Stimulated activated CD8-positive, alpha-beta memory T cell treated with anti-CD3 and anti-CD28 coated beads, Interleukin-7, amount 100 ng/mL, for 1 hour (primary cell): Measurements from ENCODE around the gene WFDC12.

Experiments used
- DNase-seq, 2 donors: peaks; one replicate each; pipeline ENCODE4 v3.0.0-alpha.2; 2020; ENCODE audit warnings: low read depth in 2 of 2

Gene WFDC12

DNA sequence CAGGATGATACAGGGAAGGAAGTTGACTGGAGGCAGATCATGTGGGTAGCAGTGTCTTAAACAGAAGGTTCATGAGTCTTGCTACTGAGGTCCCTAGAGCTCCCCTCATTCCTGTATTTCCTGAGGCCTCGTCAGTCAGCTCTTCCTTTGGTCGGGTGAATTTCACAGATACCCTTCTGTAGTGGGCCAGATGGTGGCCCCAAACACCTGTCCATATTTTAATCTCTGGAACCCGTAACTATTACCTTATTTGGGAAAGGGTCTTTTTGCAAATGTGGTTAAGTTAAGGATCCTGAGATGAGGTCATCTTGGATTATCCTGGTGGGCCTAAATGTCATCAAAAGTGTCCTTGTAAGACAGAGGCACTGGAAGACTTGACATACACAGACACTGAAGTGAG is 32.9 kb downstream of the WFDC12 start:
- no peak for DNase-seq

DNA sequence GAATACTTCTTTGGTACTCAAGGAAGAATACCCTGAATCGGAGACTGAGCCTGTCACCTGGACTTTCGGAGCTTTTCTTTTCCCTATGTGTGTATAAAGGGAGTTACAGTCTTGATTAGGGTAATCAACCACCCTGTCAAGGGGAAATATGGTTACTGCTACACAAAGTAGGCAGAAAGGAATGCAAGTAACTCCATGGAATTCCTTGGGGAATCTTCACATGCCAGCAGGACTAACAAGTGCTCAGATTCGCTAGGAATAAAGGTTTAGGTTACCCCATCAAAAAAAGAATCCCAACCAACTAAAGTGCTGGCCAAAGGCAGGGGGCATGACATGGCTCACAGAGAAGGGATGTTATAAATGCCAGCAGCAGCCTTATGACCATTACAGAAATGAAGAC is 33.8 kb downstream of the WFDC12 start:
- DNase-seq = no peak

DNA sequence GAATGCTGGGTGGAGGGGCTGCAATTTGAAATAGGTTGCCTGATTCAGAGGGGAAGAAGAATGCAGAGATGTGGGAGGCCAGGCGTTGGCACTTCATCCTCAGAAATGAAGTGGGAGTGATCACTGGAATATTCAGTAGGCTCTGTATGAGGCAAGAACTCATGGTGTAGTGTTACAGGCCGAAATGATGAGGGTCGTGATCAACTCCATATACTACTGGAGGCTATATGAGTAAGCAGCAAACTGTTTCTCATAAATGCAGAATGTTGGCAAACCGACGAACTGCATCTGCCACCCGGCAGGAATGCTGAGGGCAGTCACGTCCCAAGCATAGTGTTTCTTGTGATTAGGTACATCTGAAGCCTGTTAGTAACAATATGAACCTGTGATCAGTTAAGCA is 36.0 kb downstream of the WFDC12 start:
- no peak for DNase-seq

DNA sequence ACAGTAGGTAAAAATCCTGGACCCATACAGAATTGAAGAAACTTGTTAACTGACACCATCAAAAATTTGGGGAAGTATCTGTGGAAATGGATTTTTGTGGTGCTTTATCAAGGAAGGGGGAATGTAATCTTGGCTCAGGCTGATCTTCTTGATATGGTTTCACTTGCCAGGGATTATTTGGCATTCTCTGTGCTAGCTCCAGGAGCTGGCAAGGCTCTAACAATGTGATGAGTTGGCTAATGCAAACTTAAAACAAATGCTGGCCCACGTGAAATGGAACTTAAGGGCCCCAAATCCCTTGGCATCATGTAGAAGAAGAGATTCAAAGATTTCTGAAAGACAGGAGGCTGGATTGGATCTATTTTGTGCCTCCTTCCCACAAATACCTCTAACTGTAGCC is 36.5 kb downstream of the WFDC12 start:
- no peak for DNase-seq

DNA sequence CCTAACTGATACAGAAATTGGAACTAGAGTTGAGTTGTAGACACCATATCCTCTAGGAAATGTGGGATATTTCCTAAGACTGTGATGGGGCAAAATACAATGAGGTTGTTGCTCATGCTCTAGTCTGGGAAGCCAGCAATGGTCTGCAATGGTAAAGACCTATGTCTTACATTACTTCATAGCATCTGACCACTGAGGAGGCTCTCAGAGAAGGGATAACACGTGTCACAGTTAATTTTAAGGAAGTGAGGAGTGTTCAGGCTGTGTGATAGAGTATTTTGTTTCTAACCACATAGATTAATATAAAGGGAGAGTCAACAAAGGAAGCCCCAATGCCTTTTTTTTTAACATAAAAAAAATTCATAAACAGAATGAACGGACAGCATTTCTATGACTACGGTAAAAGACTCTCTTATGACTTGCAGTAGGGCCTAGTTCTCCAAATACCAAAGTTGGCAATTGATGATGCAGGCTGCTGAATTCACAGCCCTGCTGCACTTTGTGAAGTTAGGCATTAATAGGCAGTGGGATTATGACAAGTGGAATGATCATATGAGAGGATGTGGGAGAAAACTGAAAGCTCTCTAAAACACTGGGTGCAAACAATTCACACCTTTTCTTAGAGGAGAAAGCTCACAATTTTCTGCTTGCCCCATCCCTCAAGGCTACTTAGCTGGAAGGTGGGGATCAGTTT is 37.0 kb downstream of the WFDC12 start:
- DNase-seq = no peak

DNA sequence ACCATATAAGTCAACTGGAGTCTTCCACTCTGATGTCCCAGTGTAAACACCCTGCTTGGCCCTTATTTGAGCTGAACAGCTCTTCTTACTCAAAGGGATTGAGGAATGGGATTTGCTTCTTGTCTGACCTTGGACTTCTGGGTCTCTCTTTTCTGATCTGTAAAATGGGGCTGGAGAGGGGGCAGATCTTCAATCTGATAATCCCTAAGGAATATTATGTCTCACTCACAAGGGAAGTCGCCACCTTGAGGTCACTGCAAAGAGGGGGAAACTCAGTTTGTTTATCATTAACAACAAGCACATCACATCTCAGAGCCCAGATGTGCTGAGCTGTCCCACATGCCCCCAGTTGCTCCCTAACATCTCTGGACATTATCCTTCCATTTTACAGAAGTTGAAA is 38.4 kb downstream of the WFDC12 start:
- no peak for DNase-seq

DNA sequence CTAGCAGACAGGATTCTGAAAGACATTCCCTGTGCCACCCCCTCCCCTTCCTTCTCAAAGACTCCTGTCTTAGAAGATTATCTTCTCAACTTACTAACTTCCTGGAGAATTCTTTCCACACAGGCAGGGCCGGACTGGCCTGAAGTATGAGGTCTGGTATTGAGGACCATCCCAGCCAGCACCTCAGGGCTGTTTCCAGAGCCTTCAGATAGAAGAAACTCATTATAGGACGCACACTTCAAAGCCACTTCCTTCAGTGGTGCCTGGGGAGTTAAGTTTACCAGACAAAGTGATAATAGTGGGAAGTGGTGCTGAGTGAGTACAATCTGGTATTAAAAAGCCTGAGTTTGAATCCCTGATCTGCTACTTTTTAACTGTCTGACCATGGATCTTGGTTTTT is 39.0 kb downstream of the WFDC12 start:
- no peak for DNase-seq

DNA sequence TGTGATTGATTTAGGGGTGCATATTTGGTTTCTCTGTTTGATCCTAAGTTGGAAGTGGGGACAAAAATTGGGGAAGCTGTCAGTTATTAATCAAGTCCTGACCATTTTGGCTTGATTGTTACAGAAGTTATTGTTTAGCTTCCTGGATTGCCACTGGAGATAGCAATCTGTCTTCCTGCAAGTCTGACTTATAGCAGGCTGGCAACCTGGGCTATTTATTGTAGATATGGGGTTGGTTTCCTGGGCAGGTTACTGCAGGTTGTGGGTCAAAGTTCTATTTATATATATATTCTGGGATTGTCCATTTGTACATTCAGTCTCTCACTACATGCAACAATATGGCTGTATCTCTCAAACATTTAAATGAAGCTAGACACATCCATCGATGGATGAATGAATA is 41.1 kb downstream of the WFDC12 start:
- DNase-seq = no peak

DNA sequence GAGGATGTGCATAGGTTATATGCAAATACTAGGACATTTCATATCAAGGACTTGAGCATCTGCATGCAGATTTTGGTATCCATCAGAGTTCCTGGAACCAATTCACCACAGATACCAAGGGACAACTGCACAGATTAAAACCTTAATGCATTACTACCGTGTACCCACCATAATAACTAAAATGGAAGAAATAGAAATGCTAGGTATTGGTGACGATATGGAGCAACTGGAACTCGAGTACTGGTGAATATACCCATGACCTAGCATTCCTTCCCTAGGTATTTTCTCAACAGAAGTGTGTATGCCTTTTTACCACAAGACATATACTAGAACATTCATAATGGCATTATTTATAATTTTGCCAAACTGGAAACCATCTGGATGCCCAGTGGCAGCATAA is 41.8 kb downstream of the WFDC12 start:
- DNase-seq = no peak

DNA sequence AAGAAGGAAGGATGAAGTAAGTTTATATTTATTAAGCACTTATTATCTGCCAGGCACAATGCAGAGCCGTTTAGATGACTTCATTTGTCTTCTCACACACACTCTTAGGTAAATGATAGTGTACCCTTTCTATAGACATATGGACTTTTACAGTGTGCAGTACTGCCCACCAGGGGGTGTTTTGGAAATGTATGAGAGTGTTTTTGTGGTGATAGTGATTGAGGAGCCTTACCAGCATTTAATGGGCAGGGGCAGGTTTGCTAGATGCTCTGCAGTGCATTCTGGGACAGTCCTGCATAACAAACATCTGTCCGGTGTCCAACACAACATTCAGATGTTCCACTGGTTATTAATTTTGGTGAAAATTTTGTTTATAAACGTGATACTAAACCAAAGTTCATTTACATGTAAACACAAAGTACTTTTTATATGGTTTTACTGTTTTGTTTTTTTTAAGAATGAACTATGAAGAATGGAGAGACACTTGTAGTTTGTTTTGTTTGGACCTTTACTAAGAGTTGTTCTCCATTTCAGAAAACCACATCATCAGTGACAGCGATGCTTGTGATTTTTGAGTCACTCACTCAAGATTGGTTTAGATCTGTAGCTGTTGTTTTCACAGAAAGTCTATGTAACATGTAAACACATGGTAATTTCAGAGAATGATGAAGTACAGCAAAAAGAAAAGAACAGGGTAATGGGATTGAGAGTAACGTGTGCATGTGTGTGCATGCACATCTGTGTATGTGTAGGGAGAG is 43.2 kb downstream of the WFDC12 start:
- DNase-seq = no peak

DNA sequence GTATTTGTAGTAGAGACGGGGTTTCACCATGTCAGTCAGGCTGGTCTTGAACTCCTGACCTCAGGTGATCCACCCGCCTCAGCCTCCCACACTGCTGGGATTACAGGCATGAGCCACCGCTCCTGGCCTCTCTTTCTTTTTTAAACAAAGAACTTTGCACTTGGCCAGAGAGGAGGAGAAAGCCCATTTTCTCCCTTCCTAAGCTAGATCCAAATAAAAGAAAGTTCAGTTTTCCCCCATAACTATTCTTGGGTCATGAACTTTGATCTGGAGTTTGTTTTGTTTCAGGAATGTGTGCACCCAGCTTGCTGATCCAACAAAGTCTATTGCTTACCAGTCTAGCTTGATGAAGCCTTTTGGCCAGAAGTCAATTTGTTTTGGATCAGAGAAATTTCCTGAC is 46.7 kb downstream of the WFDC12 start:
- DNase-seq = no peak
